Neural cell (in vitro differentiated cells): ENCODE measurements around the gene ETV6.

Source experiments
- EP300 ChIP-seq: fragments of 450-650 bp; conservative IDR thresholded peaks from 2 replicates; pipeline ENCODE4 v1.6.1; 2014; ENCODE audit warnings: antibody characterized with exemption, mild to moderate bottlenecking, moderate library complexity; ENCODE audit not compliant: poor library complexity, severe bottlenecking
- TAF1 ChIP-seq: IDR thresholded peaks from 2 replicates; pipeline ENCODE4 v1.6.1; 2012; ENCODE audit warnings: low read depth

- TF ChIP-seq TAF1 (no peak), EP300 (no peak)
Measured at GRCh38 chr12:11875414-11875935, 226.0 kb downstream of the ETV6 start.
